IPS-18a (cell line): Measurements from ENCODE around the gene GPRIN1.
"Not testable (repeated sequence)": the region's sequence is repeated elsewhere in the genome, so short reads cannot be mapped to it uniquely, and the experiment has no call there.

ENCODE experiments used
- H3K27ac ChIP-seq: one replicate; pipeline ENCODE4 v1.5.1; 2013; ENCODE audit warnings: low read length
- H3K27me3 ChIP-seq: one replicate; pipeline ENCODE4 v1.6.1; 2013; ENCODE audit warnings: mild to moderate bottlenecking, low read length; ENCODE audit not compliant: control insufficient read depth, insufficient read depth
- H3K36me3 ChIP-seq: one replicate; pipeline ENCODE4 v1.6.1; 2013; ENCODE audit warnings: low read depth, low read length; ENCODE audit not compliant: control insufficient read depth
- H3K4me1 ChIP-seq: one replicate; pipeline ENCODE4 v1.6.1; 2013; ENCODE audit warnings: low read depth, low read length; ENCODE audit not compliant: control insufficient read depth
- H3K4me3 ChIP-seq: one replicate; pipeline ENCODE4 v1.5.1; 2013; ENCODE audit warnings: low read length
- H3K9ac ChIP-seq: one replicate; pipeline ENCODE4 v1.6.1; 2013; ENCODE audit warnings: mild to moderate bottlenecking, low read length, moderate library complexity
- H3K9me3 ChIP-seq: one replicate; pipeline ENCODE4 v1.6.1; 2013; ENCODE audit warnings: low read depth, low read length; ENCODE audit not compliant: control insufficient read depth

GPRIN1 gene

GRCh38 chr5:176553260-176554085 lies 56.5 kb downstream of the GPRIN1 start:
- H3K9ac ChIP-seq: no peak overlapping the region
- H3K27me3 ChIP-seq: no peaks in the 10 kb centered on the region
- no peaks in the 10 kb centered on the region for H3K36me3 ChIP-seq
- no peaks in the 10 kb centered on the region for H3K9me3 ChIP-seq
- no peak overlapping the region for H3K27ac ChIP-seq
- H3K4me3 ChIP-seq: no peak overlapping the region
- peaks cover 4% of the 10 kb centered on the region for H3K4me1 ChIP-seq

- Histone ChIP-seq H3K27me3 (no peaks in the 10 kb centered on the region), H3K4me1 (peaks cover 4% of the 10 kb centered on the region), H3K27ac (no peak overlapping the region), H3K4me3 (no peak overlapping the region), H3K9me3 (no peaks in the 10 kb centered on the region), H3K9ac (no peak overlapping the region), H3K36me3 (no peaks in the 10 kb centered on the region)
Measured at GRCh38 chr5:176552332-176552869, 57.6 kb downstream of the GPRIN1 start.

- not testable (repeated sequence) for H3K4me1 ChIP-seq, H3K27ac ChIP-seq, H3K4me3 ChIP-seq, H3K36me3 ChIP-seq, H3K27me3 ChIP-seq, H3K9me3 ChIP-seq, H3K9ac ChIP-seq
Measured at GRCh38 chr5:176550937-176551336, 59.0 kb downstream of the GPRIN1 start.

- H3K4me3 ChIP-seq: no peak overlapping the region
- no peaks in the 10 kb centered on the region for H3K9me3 ChIP-seq
- H3K9ac ChIP-seq: no peak overlapping the region
- no peak overlapping the region for H3K27ac ChIP-seq
- H3K36me3 ChIP-seq: no peaks in the 10 kb centered on the region
- peaks cover 4% of the 10 kb centered on the region for H3K4me1 ChIP-seq
- no peaks in the 10 kb centered on the region for H3K27me3 ChIP-seq
Measured at GRCh38 chr5:176550275-176550831, 59.6 kb downstream of the GPRIN1 start.

- H3K4me3 ChIP-seq: no peak overlapping the region
- no peak overlapping the region for H3K27ac ChIP-seq
- H3K9me3 ChIP-seq: no peaks in the 10 kb centered on the region
- H3K36me3 ChIP-seq: no peaks in the 10 kb centered on the region
- H3K9ac ChIP-seq: no peak overlapping the region
- peaks cover 1% of the 10 kb centered on the region for H3K27me3 ChIP-seq
- peaks cover 4% of the 10 kb centered on the region for H3K4me1 ChIP-seq
Measured at GRCh38 chr5:176549871-176550270, 60.1 kb downstream of the GPRIN1 start.

GRCh38 chr5:176548967-176549444 lies 61.0 kb downstream of the GPRIN1 start, which contains the start of gene CDHR2:
Gene CDHR2, plus strand, starts transcription at chr5:176549342. Its CDS starts 16,011 bp downstream, at chr5:176565353.
- Histone ChIP-seq H3K27me3 (peaks cover 5% of the 10 kb centered on the region), H3K9ac (no peak within 1 kb of the TSS), H3K27ac (no peak within 1 kb of the TSS), H3K36me3 (no peaks in the 10 kb centered on the region), H3K4me3 (no peak within 1 kb of the TSS), H3K9me3 (no peaks in the 10 kb centered on the region), H3K4me1 (peaks cover 3% of the 10 kb centered on the region)

- no peak overlapping the region for H3K27ac ChIP-seq
- peaks cover 5% of the 10 kb centered on the region for H3K27me3 ChIP-seq
- no peaks in the 10 kb centered on the region for H3K36me3 ChIP-seq
- H3K4me1 ChIP-seq: no peaks in the 10 kb centered on the region
- no peak overlapping the region for H3K9ac ChIP-seq
- no peaks in the 10 kb centered on the region for H3K9me3 ChIP-seq
- H3K4me3 ChIP-seq: no peak overlapping the region
Measured at GRCh38 chr5:176547802-176548201, 62.2 kb downstream of the GPRIN1 start.
